Measurements from ENCODE around the gene SRR.

- TF ChIP-seq CTCF (IDR thresholded peaks at IDR 0.05) = no peak
- TF ChIP-seq POLR2A (IDR thresholded peaks at IDR 0.05) = no peak
Observed at GRCh38 chr17:2279707-2280106, 24.0 kb upstream of the SRR start.

Data from ovary (tissue), 3 donors.